GM12873 (cell line): Measurements from ENCODE around the gene ME3.

Experiments used
- TF ChIP-seq, protein P1 (sequence below): IDR thresholded peaks from 2 replicates; pipeline ENCODE4 v1.5.1; 2012; ENCODE audit warnings: low read depth, mild to moderate bottlenecking, moderate library complexity, low read length, control low read depth; ENCODE audit not compliant: insufficient read depth; ENCODE audit errors: missing control alignments

The ME3 gene

DNA sequence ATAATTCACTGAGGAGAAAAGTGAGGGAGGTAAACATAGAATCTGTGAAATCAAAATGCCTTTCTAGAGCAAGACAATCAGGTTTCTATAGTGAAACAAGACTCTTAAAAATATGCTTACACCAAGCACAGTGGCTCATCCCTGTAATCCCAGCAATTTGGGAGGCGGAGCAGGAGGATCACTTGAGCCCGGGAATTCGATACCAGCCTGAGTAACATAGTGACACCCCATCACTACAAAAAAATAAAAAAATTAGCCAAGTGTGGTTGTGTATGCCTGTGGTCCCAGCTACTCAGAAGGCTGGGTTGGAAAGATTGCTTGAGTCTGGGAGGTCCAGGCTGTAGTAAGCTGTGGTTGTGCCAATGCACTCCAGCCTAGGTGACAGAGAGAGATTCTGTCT lies 43.2 kb upstream of the ME3 start:
- TF ChIP-seq, protein P1, sequence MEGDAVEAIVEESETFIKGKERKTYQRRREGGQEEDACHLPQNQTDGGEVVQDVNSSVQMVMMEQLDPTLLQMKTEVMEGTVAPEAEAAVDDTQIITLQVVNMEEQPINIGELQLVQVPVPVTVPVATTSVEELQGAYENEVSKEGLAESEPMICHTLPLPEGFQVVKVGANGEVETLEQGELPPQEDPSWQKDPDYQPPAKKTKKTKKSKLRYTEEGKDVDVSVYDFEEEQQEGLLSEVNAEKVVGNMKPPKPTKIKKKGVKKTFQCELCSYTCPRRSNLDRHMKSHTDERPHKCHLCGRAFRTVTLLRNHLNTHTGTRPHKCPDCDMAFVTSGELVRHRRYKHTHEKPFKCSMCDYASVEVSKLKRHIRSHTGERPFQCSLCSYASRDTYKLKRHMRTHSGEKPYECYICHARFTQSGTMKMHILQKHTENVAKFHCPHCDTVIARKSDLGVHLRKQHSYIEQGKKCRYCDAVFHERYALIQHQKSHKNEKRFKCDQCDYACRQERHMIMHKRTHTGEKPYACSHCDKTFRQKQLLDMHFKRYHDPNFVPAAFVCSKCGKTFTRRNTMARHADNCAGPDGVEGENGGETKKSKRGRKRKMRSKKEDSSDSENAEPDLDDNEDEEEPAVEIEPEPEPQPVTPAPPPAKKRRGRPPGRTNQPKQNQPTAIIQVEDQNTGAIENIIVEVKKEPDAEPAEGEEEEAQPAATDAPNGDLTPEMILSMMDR: no peak

DNA sequence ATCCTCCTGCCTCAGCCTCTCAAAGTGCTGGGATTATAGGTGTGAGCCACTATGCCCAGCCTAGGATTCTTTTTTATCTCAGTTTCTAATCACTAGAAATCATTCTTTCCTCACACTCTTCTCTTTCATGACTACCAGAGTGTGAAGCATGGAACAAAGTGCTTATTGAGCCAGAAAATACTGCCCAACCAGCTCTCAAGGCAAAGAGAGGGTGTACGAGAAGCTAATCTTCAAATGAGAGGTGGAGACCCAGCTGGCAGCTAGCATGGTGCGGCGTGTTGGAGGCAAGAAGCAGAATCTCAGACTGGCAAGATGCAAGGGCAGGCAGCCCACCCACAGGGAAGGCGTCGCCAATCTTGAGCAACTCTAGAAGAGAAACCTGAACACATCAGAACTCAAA lies 41.1 kb upstream of the ME3 start:
- TF ChIP-seq, protein P1: no peak

DNA sequence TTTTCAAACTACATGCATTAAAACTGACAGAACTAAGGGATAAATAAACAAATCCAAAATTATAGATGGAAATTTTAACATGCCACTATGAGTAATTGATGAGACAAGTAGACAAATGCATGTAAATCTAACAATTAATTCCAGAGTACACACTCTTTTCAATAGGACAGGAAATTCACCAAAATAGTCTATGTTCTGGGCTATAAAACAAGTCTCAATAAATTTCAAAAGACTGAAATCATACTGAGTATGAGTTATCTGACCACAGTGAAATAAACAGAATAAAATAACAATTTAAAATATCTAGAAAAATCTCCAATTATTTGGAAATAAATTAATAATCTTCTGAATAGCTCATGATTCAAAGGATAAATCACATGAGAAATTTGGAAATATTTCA lies 38.5 kb upstream of the ME3 start:
- TF ChIP-seq, protein P1: no peak

DNA sequence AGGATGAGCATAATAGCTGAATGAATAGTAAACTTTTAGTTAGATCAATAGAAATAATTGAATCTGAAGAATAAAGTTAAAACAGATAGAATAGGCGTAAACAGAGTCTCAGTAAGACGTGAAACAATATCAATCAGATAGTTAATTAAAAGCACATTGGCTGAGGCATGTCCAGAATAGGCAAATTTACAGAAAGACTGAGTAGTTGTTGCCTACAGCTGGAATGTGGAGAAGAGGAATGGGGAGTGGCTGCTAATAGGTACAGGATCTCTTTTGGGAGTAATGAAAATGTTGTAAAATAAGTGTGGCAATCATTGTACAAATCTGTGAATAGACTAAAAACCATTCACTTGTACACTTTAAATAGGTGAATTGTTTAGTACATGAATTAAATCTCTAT lies 36.3 kb upstream of the ME3 start:
- TF ChIP-seq, protein P1: no peak

DNA sequence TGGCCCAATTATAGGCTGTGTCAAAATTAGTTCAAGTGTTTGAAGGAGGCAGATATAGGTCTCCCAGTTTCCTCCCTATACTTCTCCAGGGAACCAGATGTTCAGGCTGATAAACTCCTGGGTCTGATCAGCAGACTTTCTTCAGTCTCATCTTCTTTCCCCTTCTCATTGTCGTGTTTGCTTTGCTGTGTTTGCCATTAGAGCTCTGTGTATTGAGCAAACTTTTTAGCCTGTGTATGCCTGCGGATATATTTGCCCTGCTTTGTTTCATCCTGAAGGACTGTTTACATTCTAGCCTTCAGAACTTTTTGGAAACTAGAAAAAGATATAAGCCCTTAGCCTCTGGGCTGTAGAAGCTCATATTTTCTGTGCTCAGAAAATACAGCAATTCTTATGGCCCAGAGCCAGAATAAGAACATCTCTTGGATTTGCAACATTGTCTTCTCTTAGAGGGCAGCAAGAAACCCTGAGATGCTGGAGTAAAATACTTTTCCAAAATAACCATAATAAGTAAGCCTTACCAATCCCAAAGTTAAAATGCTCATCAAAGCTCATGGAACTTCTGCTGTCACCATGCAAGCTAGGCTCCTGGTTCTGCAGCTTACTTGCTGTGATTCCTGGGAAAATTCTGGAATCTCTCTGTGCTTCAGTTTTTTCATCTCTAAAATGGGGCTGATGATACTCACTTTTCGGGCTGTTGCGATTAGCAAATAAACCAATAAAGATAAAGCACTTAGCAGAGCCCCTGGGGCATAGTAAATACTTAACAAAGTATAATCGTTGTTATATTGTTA lies 34.1 kb upstream of the ME3 start:
- TF ChIP-seq, protein P1: no peak

DNA sequence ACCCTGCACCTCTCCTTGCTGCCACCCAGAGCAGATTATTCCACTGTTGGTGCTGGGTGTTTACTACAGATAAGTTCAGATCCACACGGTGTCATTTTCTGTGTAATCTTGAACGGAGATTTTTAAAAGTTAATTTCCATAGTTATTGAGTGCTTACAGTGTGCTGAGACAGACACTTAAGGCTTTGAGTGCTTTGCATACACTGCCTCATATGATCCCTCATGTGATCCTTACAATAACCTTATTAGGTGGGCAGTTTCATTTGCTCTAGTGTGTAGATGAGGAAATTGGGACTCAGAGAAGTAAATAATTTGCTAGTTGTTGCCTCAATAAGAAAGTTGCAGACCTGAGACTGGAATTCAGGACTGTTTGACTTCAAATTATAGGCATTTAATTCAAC lies 32.3 kb upstream of the ME3 start:
- TF ChIP-seq, protein P1: no peak

DNA sequence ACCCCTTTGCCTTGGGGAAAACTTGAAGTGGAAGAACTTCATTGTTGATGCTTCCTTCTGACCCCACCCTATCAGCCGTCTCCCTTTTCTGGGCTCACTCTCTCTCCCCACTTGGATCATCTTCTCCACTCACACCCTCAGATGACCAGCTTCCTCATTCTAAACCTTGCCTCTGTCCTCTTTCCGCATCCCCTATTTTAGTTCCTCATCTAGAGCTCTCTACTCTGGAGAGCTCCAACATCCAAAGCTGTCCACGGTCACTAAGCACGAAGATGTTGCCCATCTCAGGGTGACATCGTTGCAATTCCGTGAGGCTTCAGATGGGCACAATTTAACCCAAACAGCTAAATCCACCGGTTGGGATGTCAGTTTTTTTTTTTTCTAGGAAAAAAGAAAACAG lies 31.6 kb upstream of the ME3 start:
- TF ChIP-seq, protein P1: no peak
